Measurements from ENCODE around the gene LPIN1.

LPIN1 gene, protein sequence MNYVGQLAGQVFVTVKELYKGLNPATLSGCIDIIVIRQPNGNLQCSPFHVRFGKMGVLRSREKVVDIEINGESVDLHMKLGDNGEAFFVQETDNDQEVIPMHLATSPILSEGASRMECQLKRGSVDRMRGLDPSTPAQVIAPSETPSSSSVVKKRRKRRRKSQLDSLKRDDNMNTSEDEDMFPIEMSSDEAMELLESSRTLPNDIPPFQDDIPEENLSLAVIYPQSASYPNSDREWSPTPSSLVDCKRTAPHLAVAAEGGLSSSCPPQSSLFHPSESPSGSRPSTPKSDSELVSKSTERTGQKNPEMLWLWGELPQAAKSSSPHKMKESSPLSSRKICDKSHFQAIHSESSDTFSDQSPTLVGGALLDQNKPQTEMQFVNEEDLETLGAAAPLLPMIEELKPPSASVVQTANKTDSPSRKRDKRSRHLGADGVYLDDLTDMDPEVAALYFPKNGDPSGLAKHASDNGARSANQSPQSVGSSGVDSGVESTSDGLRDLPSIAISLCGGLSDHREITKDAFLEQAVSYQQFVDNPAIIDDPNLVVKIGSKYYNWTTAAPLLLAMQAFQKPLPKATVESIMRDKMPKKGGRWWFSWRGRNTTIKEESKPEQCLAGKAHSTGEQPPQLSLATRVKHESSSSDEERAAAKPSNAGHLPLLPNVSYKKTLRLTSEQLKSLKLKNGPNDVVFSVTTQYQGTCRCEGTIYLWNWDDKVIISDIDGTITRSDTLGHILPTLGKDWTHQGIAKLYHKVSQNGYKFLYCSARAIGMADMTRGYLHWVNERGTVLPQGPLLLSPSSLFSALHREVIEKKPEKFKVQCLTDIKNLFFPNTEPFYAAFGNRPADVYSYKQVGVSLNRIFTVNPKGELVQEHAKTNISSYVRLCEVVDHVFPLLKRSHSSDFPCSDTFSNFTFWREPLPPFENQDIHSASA

DNA sequence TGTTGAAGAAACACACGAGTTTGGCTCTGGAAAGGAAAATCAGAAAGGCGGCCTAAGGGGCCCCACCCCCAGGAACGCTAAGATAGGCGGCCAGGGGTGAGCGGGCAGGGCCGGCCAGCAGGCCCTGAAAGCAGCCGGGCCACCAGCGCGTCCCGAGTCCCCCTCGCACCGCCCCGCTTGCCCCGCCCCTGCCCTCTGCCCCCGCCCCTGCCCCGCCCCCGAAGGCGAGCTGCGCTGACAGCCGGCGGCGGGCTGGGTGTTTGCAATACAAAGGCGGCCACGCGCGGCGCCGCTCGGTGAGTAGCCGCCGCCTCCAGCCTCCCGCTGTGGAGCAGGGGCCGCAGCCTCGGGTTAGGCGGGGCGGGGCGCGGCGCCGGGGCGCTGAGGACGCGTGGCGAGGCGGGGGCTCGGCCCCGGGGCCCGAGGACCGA, at the start of gene LPIN1:
LPIN1 (plus strand) TSS at position 257 of the 431 bp plus-strand sequence. CDS start 18,910 bp downstream, outside the sequence.
- no peaks in the 10 kb centered on the region for H3K36me3 ChIP-seq
- peak within 1 kb of the TSS; percentile 78 to 83 for H3K27ac ChIP-seq
- H3K4me1 ChIP-seq, result peaks cover 0 to 64% (median 32%) of the 10 kb centered on the region in 4 donors
- no peaks in the 10 kb centered on the region for H3K27me3 ChIP-seq
- H3K4me3 ChIP-seq, result peak within 1 kb of the TSS; percentile 72 to 79
- no peaks in the 10 kb centered on the region for H3K9me3 ChIP-seq
- intact Hi-C loops (cut with DNase I; ENCODE audit: low total_unique reads), result loop anchor here (10.0 kb wide), 1 partner anchor 282 kb away; the partner anchor contains the start of gene E2F6
- TF ChIP-seq, protein P1, sequence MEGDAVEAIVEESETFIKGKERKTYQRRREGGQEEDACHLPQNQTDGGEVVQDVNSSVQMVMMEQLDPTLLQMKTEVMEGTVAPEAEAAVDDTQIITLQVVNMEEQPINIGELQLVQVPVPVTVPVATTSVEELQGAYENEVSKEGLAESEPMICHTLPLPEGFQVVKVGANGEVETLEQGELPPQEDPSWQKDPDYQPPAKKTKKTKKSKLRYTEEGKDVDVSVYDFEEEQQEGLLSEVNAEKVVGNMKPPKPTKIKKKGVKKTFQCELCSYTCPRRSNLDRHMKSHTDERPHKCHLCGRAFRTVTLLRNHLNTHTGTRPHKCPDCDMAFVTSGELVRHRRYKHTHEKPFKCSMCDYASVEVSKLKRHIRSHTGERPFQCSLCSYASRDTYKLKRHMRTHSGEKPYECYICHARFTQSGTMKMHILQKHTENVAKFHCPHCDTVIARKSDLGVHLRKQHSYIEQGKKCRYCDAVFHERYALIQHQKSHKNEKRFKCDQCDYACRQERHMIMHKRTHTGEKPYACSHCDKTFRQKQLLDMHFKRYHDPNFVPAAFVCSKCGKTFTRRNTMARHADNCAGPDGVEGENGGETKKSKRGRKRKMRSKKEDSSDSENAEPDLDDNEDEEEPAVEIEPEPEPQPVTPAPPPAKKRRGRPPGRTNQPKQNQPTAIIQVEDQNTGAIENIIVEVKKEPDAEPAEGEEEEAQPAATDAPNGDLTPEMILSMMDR (IDR thresholded peaks at IDR 0.05), result peak in 1 of 2 experiments; percentile 5
- DNase-seq, result peak; percentile 85 to 95

DNA sequence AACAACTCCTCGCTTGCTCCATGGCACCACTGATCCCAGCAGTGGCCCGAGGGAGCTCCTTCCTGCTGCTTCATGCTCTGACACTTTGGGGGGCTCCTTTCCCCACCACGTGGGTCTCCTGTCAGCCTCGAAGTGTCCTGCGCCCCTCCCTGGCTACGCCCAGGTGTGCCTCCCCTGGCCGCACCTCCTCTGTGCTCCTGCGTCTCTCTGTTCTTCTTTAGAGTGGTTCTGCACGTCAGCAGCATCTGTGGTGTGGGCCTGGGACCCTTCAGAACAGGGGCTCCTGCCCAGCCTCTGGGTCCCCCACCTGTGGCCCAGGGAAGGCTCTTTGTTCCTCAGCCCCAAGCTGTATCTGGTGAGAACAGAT, 49.7 kb upstream of the LPIN1 start:
- intact Hi-C loops (cut with DNase I; ENCODE audit: low total_unique reads), result loop anchor here (5.0 kb wide), 1 partner anchor 81 kb away; no protein-coding TSS in a partner anchor
- DNase-seq, result no peak
- Histone ChIP-seq H3K27me3 (no peaks in the 10 kb centered on the region), H3K9me3 (no peaks in the 10 kb centered on the region), H3K4me3 (no peak overlapping the region), H3K4me1 (peaks cover 0 to 32% (median 19%) of the 10 kb centered on the region in 4 donors), H3K27ac (peak overlapping the region; percentile 32 to 55), H3K36me3 (no peaks in the 10 kb centered on the region)
- TF ChIP-seq, protein P1 (IDR thresholded peaks at IDR 0.05), result no peak

DNA sequence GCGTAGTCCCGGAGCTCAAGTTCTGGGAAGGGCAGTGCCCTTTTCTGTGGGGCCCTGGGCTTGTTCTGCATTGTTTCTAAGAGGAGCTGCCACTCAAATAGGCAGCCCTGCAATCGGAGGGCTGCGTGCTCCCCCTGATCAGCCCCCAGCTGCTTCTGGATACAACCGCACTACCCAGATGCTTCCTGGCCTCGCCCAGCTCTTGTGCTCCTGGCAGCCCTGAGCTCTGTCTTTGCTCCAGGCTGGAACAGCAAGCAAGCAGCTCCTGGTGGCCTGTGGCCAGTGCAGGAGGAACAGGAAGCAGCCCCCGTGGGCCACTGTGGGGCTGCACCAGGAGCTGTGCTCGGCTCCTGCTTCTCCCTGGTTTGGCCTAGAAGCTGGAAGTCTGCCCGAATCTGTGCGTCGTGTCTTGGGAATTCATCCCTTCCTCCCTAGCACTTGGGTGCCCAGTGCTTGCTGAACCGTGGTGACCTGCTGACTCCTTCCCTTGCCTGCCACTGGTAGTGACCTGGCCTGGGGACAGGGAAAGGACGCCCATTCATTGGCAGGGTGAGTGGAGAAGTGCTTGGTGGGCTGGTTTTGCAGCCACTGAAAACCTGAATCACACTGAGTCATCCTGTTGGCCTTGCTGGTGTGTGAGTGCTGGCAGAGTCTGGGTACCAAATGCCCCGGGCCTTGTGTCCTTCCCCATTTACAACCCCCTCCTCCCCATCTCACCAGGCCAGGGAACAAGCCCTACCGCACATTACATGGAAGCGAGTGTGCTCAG, 49.1 kb upstream of the LPIN1 start:
- TF ChIP-seq, protein P1 (IDR thresholded peaks at IDR 0.05), result no peak
- Histone ChIP-seq H3K4me3 (no peak overlapping the region), H3K9me3 (no peaks in the 10 kb centered on the region), H3K27ac (peak overlapping the region; percentile 32 to 55), H3K36me3 (no peaks in the 10 kb centered on the region), H3K4me1 (peaks cover 0 to 31% (median 19%) of the 10 kb centered on the region in 4 donors), H3K27me3 (no peaks in the 10 kb centered on the region)
- peak; percentile 51 to 83 for DNase-seq
- intact Hi-C loops (cut with DNase I; ENCODE audit: low total_unique reads), result loop anchor here (5.0 kb wide), 1 partner anchor 80 kb away; no protein-coding TSS in a partner anchor

DNA sequence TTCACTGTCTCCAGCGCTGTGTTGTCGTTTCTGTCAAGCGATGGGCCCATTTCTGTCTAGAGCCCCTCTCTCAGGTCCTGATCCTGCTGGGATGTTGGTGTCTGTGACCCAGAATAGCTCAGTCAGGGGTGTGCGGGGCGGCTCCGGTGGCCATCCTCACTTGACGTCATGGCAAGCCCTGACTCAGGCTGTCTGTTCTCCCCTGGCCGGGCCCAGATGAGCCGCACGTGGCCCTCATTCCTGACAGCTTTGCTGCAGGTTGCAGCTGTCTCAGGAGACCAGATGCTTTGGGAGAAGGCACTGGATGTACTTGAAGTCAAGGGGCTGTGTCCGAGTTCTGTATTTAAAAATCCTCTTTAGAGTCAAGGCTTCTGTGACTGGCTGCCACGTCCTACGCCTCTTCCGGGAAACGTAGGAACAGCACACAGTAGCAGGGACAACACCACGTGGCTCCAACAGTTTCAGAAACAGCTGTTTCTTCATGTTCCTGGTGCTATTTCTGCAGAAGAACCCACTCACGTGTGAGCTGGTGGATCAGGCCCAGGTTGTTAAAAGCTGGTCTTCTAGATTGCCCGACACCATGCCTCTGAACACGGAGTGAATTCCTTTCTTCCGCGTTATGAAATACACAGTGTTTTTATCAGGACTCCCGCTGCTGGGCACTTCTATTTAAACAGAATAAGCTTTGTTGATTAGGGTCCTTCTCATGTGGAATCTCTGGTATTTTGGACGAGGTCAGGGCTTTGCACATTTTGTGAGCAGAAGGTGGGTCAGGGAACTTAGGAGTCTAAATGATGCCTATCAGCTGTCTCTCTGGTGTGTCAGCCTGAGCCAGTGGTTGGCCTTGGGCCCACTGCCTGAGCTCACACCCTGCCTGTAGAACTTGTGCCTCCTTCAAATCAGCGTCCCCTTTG, 48.2 kb upstream of the LPIN1 start:
- peaks cover 0 to 21% (median 16%) of the 10 kb centered on the region in 4 donors for H3K4me1 ChIP-seq
- H3K4me3 ChIP-seq, result no peak overlapping the region
- H3K36me3 ChIP-seq, result no peaks in the 10 kb centered on the region
- no peaks in the 10 kb centered on the region for H3K9me3 ChIP-seq
- no peaks in the 10 kb centered on the region for H3K27me3 ChIP-seq
- intact Hi-C loops (cut with DNase I; ENCODE audit: low total_unique reads), result loop anchor here (5.0 kb wide), 1 partner anchor 79 kb away; no protein-coding TSS in a partner anchor
- peak overlapping the region; percentile 32 to 55 for H3K27ac ChIP-seq
- TF ChIP-seq, protein P1 (IDR thresholded peaks at IDR 0.05), result no peak
- peak in 1 of 2 donors; percentile 74 for DNase-seq

Measured in tibial artery (tissue), 4 donors.